Measurements from ENCODE around the gene RGS2.

Gene RGS2

GRCh38 chr1:192797143-192797542 lies 11.7 kb upstream of the RGS2 start:
- no peak for DNase-seq

GRCh38 chr1:192797891-192798290 lies 10.9 kb upstream of the RGS2 start:
- DNase-seq, result no peak

GRCh38 chr1:192801451-192801850 lies 7.4 kb upstream of the RGS2 start:
- DNase-seq, result no peak

GRCh38 chr1:192802406-192802805 lies 6.4 kb upstream of the RGS2 start:
- DNase-seq, result no peak

GRCh38 chr1:192803501-192803900 lies 5.3 kb upstream of the RGS2 start:
- DNase-seq, result no peak

- peak; percentile 76 for DNase-seq
Observed at GRCh38 chr1:192805832-192806323, 3.0 kb upstream of the RGS2 start.

GRCh38 chr1:192807211-192808162 lies 1.4 kb upstream of the RGS2 start:
- no peak for DNase-seq

- no peak for DNase-seq
Observed at GRCh38 chr1:192808163-192808517, 699 bp upstream of the RGS2 start.

GRCh38 chr1:192809307-192810252 lies 741 bp downstream of the RGS2 start:
- DNase-seq, result peak; percentile 47

- no peak for DNase-seq
Observed at GRCh38 chr1:192810253-192810880, 1.5 kb downstream of the RGS2 start.

GRCh38 chr1:192811006-192811405 lies 2.2 kb downstream of the RGS2 start:
- DNase-seq, result no peak

- DNase-seq, result no peak
Observed at GRCh38 chr1:192811594-192812239, 2.9 kb downstream of the RGS2 start.

GRCh38 chr1:192812420-192813209 lies 3.8 kb downstream of the RGS2 start:
- no peak for DNase-seq

GRCh38 chr1:192814805-192815204 lies 6.0 kb downstream of the RGS2 start:
- no peak for DNase-seq

- DNase-seq, result no peak
Observed at GRCh38 chr1:192817246-192817645, 8.4 kb downstream of the RGS2 start.

- no peak for DNase-seq
Observed at GRCh38 chr1:192821296-192821695, 12.5 kb downstream of the RGS2 start.

GRCh38 chr1:192824511-192824910 lies 15.7 kb downstream of the RGS2 start:
- DNase-seq, result no peak

GRCh38 chr1:192826791-192827546 lies 18.1 kb downstream of the RGS2 start:
- peak; percentile 14 for DNase-seq

- DNase-seq, result no peak
Observed at GRCh38 chr1:192830595-192831246, 21.9 kb downstream of the RGS2 start.

- DNase-seq, result no peak
Observed at GRCh38 chr1:192831706-192832355, 23.0 kb downstream of the RGS2 start.

Measured in amniotic stem cell (primary cell).